Effector memory CD8-positive, alpha-beta T cell (primary cell): ENCODE data around the gene LRRN4CL.
A peak's percentile ranks its signal among the peaks of the same experiment; 100 is the strongest.
"Not testable (repeated sequence)": the region's sequence is repeated elsewhere in the genome, so short reads cannot be mapped to it uniquely, and the experiment has no call there.

Experiments
- ATAC-seq: fragments of 150-1000 bp; cut with Tn5 transposase; replicated peaks from 2 replicates; pipeline ENCODE4 v1.10.0; 2021; ENCODE audit warnings: mild to moderate bottlenecking, moderate library complexity
- DNase-seq, 3 experiments: peaks; one replicate each; pipeline ENCODE4 v3.0.0; 2021
- H3K27ac Mint-ChIP-seq, 2 donors: one replicate each; pipeline ENCODE4 v1.8.0; 2022; ENCODE audit warnings: mild to moderate bottlenecking in 2 of 2, mixed read lengths in 2 of 2, moderate library complexity in 2 of 2
- H3K27me3 Mint-ChIP-seq, 2 donors: one replicate each; pipeline ENCODE4 v1.8.0; 2022; ENCODE audit warnings: mixed read lengths in 2 of 2
- H3K36me3 Mint-ChIP-seq: one replicate; pipeline ENCODE4 v1.8.0; 2022; ENCODE audit warnings: mild to moderate bottlenecking, moderate library complexity, mixed read lengths; ENCODE audit not compliant: insufficient read depth
- H3K4me1 Mint-ChIP-seq, 2 donors: one replicate each; pipeline ENCODE4 v1.8.0; 2022; ENCODE audit warnings: low read depth in 2 of 2, mixed read lengths in 2 of 2
- H3K4me3 Mint-ChIP-seq, 2 donors: one replicate each; pipeline ENCODE4 v1.8.0; 2022; ENCODE audit warnings: mild to moderate bottlenecking in 2 of 2, mixed read lengths in 2 of 2, moderate library complexity in 2 of 2
- H3K9me3 Mint-ChIP-seq, 2 donors: one replicate each; pipeline ENCODE4 v1.8.0; 2022; ENCODE audit warnings: mixed read lengths in 2 of 2

Gene LRRN4CL

DNA sequence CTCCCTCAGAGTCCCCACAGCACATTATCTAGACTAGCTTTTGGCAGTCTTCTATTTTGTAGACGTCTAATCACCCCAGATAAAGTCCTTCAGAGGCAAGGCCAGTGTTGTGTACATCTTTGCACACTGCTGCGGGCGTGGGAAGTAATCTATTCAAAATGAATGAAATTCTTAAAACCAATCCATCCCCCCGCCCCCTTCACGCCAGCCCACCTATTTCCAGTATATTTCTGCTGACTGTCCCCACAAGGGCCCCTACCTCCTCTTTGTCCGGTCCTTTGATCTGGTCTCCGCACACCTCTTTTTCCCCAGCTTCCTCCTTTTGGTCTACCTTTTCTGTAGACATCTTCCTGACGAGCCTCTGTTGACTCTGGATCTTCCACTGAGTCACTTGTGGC is 17.5 kb upstream of the LRRN4CL start:
- peaks cover 29 to 35% of the 10 kb centered on the region in 2 donors for H3K4me1 Mint-ChIP-seq
- H3K27ac Mint-ChIP-seq = peak overlapping the region in 1 of 2 donors; percentile 32
- H3K9me3 Mint-ChIP-seq = no peaks in the 10 kb centered on the region

DNA sequence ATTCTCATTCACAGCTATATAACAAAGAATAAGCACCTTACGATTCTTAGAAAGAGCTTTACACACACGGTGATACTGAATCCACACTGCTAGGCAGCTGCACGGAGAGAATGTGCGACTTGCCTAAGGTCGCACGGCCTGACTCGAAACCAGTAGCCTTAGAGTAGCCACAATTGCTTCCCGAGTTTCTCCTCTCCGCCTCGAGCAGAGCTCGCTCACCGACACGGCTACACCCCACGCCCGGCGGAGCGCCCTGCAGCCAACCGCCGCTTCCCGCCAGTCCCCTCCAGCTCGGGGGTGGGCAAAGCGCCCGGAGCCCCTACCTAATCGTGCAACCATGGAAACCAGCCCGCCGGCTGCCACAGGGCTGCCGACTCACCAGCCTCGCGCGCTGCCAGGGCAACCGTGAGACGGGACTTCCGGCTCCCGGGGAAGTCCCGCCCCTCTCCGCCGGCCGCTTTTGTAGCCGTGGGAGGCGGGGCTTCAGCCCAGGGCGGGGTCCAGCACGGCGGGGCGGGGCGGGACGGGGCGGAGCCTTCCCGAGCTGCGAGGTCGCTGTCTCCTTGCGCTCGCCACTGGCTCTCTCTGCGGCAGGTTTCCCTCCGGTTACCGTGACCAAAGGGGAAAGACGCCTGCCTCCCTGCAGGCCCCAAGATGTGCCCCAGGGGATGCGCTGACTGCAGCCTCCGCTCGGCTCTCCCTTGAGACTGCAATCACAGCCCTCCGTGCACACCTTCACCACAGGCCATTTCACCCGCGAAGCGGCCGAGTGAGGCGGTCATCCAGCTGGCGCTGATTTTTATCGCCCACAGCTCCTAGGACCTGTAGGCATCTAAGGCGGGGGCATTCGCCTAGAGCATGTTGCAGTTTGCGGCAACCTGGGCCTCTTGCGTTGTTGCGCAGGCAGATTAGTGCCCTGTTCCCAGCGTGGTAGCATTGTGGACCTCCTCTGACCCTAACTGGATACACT is 16.8 kb upstream of the LRRN4CL start:
- peaks cover 29 to 35% of the 10 kb centered on the region in 2 donors for H3K4me1 Mint-ChIP-seq

More for the DNA sequence above, 17.5 kb upstream of the LRRN4CL start:
- Mint-ChIP-seq H3K4me3 (peak overlapping the region; percentile 88 to 89), H3K36me3 (peaks cover 51% of the 10 kb centered on the region), H3K27me3 (no peaks in the 10 kb centered on the region)
- ATAC-seq (no peak), DNase-seq (no peak)

DNA sequence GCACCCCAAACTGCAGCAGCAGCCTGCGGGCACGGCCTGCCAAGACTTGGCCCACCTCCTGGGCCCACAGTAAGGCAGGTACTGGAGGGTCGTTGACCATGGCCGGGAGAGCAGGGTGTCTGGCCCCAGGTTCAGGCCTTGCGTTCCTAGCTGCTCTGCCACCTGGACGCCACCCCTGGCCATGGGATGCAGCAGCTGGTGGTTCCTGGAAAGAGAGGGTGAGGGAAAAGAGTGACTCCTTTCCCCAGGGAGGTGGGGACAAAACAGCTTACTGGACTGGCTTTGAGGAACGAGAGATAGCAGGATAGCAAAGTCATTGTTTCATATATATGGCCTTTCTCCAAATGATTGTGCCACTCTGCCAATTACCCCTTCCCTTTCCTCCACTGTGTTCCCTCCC is 16.1 kb upstream of the LRRN4CL start:
- DNase-seq (no peak), ATAC-seq (no peak)
- Mint-ChIP-seq H3K4me1 (peaks cover 29 to 35% of the 10 kb centered on the region in 2 donors), H3K9me3 (no peaks in the 10 kb centered on the region), H3K4me3 (peak overlapping the region; percentile 88 to 89), H3K36me3 (peaks cover 40% of the 10 kb centered on the region), H3K27me3 (no peaks in the 10 kb centered on the region), H3K27ac (peak overlapping the region; percentile 90)

More for the DNA sequence above, 16.8 kb upstream of the LRRN4CL start:
- H3K4me3 Mint-ChIP-seq = peak overlapping the region; percentile 88 to 89
- peak; percentile 67 for ATAC-seq
- H3K9me3 Mint-ChIP-seq = no peaks in the 10 kb centered on the region
- H3K27ac Mint-ChIP-seq = peak overlapping the region; percentile 90
- peaks cover 48% of the 10 kb centered on the region for H3K36me3 Mint-ChIP-seq
- no peaks in the 10 kb centered on the region for H3K27me3 Mint-ChIP-seq
- peak; percentile 88 to 92 (median 90) for DNase-seq

DNA sequence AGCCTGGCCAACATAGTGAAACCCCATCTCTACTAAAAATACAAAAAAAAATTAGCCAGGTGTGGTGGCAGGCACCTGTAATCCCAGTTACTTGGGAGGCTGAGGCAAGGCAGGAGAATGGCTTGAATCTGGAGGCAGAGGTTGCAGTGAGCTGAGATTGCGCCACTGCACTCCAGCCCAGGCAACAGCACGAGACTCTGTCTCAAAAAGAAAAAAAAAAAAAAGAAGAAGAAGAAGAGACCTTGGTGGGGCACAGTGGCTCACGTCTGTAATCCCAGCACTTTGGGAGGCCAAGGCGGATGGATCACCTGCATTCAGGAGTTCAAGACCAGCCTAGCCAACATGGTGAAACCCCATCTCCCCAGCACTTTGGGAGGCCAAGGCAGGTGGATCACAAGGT is 14.6 kb upstream of the LRRN4CL start:
- H3K9me3 Mint-ChIP-seq = not testable (repeated sequence)
- Mint-ChIP-seq H3K4me1 (peaks cover 18 to 22% of the 10 kb centered on the region in 2 donors), H3K4me3 (peak overlapping the region in 1 of 2 donors; percentile 8)

DNA sequence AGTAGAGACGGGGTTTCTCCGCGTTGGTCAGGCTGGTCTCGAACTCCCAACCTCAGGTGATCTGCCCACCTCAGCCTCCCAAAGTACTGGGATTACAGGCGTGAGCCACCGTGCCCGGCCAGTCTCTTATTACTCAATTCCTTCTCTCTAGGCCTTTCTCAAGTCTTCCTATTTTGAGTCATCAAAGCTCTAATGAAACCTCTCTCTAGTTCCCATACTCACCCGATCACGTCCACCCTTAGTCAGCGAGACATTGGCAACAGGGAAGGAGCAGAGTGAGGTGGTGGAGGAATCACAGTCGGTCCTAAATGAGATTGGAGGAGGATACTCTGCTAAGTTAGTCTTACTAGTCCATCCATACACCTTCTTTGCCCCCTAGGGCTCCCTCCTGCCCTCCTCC is 12.9 kb upstream of the LRRN4CL start:
- H3K4me3 Mint-ChIP-seq = no peak overlapping the region
- no peak overlapping the region for H3K27ac Mint-ChIP-seq
- no peak for DNase-seq
- H3K9me3 Mint-ChIP-seq = no peaks in the 10 kb centered on the region
- H3K4me1 Mint-ChIP-seq = peaks cover 13 to 15% of the 10 kb centered on the region in 2 donors
- H3K27me3 Mint-ChIP-seq = no peaks in the 10 kb centered on the region
- ATAC-seq = no peak
- peaks cover 28% of the 10 kb centered on the region for H3K36me3 Mint-ChIP-seq

More for the DNA sequence above, 14.6 kb upstream of the LRRN4CL start:
- DNase-seq, ATAC-seq, H3K27me3 Mint-ChIP-seq, H3K27ac Mint-ChIP-seq: not testable (repeated sequence)
- peaks cover 25% of the 10 kb centered on the region for H3K36me3 Mint-ChIP-seq

DNA sequence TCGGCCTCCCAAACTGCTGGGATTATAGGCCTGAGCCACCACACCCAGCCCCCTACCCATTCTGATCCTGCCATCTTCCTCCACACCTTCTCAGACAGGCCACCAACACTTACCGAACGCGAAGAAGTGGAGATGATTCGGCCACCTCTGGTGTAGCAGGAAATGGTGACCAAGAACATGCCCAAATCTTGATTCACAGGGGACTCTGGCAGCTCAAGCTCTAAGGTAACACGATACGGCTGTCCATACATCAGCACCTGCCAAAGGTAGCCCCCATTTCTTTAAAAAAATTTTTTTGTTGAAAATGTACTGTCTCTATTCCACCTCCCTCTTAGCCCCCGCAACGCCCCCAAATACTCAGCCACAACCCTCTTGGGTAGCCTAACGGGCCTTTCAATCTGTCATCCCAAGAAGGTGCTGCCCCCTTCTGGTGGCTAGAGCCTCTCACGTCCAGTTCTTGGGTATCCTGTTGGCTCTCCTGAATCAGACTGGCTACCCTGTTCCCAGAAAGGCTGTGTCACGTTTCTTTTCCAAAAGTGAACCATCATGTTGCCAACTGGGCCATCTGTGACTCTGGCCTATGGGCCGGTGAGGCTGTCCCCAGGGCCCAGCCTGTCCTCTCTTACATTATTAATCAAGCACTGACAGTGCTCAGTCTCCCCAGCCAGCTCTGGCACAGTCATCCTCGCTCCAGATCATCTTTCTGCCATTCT is 5.3 kb upstream of the LRRN4CL start:
- H3K27me3 Mint-ChIP-seq = no peaks in the 10 kb centered on the region
- peaks cover 5 to 6% of the 10 kb centered on the region in 2 donors for H3K4me1 Mint-ChIP-seq
- no peaks in the 10 kb centered on the region for H3K9me3 Mint-ChIP-seq
- DNase-seq = peak; percentile 74 to 76 (median 74)
- H3K4me3 Mint-ChIP-seq = no peak overlapping the region
- H3K36me3 Mint-ChIP-seq = peaks cover 8% of the 10 kb centered on the region
- peak overlapping the region; percentile 18 to 22 for H3K27ac Mint-ChIP-seq
- peak; percentile 85 for ATAC-seq

DNA sequence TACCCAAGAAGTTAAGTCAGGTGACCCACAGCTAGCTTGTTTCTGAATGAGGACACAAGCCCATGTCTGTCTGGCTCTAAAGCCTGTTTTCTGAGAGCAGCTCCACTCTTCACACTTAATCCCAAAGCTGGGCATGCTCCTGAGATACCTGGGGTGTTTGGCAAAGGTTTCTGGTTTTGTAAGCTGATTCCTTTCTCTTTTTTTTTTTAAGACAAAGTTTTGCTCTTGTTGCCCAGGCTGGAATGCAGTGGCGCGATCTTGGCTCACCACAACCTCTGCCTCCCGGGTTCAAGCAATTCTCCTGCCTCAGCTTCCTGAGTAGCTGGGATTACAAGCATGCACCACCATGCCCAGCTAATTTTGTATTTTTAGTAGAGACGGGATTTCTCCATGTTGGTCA is 4.3 kb upstream of the LRRN4CL start:
- not testable (repeated sequence) for H3K9me3 Mint-ChIP-seq, DNase-seq, H3K4me3 Mint-ChIP-seq, ATAC-seq, H3K27ac Mint-ChIP-seq, H3K4me1 Mint-ChIP-seq, H3K27me3 Mint-ChIP-seq
- H3K36me3 Mint-ChIP-seq = peaks cover 11% of the 10 kb centered on the region

DNA sequence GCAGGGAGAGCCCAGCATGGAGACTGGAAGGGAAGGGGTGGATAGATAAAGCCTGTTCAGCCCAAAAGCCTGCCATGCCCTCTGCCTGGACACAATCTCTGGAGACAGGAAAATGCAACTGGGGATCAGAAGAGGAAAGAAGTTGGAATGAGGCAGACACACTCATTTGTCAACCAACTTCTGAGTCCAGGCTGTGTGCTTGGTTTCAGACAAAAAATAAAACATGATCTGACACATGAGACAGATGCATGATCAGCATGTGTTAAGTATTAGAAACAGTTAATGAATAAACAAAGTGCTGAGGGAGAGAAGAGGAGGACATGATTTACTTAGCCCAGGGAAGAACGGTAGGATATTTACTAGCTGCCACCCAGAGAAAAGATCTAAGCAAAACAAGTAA is 839 bp downstream of the LRRN4CL start:
- no peak overlapping the region for H3K27ac Mint-ChIP-seq
- no peaks in the 10 kb centered on the region for H3K4me1 Mint-ChIP-seq
- ATAC-seq (no peak), DNase-seq (no peak)
- no peaks in the 10 kb centered on the region for H3K9me3 Mint-ChIP-seq
- no peak overlapping the region for H3K4me3 Mint-ChIP-seq
- peaks cover 3% of the 10 kb centered on the region for H3K36me3 Mint-ChIP-seq
- H3K27me3 Mint-ChIP-seq = no peaks in the 10 kb centered on the region

DNA sequence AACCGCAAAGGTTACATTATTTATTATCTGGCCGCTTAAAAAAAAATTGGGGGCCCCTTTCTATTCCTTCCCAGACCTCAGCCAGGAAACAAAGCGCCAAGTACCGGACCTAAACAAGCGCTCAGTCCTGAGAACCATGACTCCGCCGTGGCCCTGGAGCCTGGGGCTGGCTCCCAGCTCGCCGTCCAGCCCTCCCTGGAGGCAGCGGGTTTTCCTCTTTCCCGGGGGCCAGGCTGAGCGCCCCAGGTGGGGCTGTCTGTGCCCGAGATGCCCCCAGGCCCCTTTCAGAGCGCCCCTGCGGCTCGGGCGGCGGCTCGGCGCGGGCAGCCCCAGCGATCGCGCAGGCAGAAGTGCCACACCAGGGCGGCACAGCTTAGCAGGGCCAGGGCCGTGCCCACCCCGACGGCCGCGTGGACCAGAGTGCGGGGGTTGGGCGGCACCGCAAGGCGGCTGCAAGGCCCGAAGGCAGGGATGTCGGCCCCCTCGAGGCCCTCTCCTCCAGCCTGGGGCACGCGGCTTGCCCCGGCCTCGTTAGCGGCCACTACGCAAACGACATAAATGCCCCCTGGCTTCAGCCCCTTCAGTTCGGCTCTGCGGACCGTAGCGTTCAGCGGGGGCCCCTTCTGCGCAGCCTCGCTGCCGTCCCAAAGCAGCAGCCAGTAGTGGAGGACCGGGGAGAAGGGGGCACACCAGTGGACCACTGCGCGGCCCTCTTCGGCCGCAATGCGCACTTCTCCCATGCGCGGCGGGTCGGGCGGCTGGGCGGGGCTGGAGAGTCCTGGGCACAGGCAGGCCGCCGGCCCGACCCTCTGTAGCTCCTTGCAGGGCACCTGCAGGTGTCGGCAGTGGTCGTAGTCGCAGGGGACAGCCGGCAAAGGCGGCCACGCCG is 1.6 kb downstream of the LRRN4CL start:
- Mint-ChIP-seq H3K27me3 (no peaks in the 10 kb centered on the region), H3K27ac (no peak overlapping the region), H3K9me3 (no peaks in the 10 kb centered on the region), H3K4me1 (no peaks in the 10 kb centered on the region), H3K4me3 (no peak overlapping the region), H3K36me3 (peaks cover 3% of the 10 kb centered on the region)
- no peak for ATAC-seq
- no peak for DNase-seq

DNA sequence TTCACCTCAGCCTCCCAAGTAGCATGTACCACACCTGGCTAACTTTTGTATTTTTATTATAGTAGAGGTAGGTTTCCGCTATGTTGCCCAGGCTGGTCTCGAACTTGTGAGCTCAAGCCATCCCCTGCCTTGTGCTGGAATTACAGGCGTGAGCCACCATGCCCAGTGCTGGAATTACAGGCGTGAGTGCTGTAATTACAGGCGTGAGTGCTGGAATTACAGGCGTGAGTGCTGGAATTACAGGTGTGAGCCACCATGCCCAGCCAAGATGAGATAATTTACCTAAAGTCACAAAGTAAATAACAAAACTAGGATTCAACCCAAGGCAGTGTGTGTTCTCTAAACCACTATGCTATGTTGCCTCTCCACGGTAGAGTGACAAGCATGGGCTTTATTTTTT is 6.8 kb downstream of the LRRN4CL start:
- Mint-ChIP-seq H3K4me1 (peaks cover 15 to 16% of the 10 kb centered on the region in 2 donors), H3K9me3 (no peaks in the 10 kb centered on the region), H3K27ac (no peak overlapping the region), H3K36me3 (peaks cover 15% of the 10 kb centered on the region), H3K4me3 (no peak overlapping the region), H3K27me3 (no peaks in the 10 kb centered on the region)
- no peak for DNase-seq
- no peak for ATAC-seq

DNA sequence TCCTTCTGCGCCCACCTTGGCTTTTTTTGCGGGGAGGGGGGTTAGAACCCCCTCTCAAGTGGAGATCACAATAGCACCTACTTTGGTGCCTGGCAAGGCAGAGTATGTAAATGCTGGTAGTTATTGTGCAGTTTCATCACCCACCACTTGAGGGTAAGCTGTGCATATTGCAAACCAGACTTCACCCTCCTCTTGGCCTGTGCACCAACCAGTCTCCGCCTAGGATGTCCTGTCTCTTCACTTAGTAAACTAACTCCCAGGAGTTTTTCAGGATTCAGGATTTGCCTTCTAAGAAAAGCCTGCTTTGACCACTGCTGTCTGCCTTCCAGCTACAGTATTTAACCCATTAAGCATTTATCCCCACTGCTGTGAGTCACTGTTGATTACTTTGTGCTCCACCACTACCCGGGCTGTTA is 8.5 kb downstream of the LRRN4CL start:
- H3K27me3 Mint-ChIP-seq = no peaks in the 10 kb centered on the region
- peak in 1 of 3 experiments; percentile 7 for DNase-seq
- no peaks in the 10 kb centered on the region for H3K9me3 Mint-ChIP-seq
- ATAC-seq = peak; percentile 39
- peaks cover 30% of the 10 kb centered on the region for H3K36me3 Mint-ChIP-seq
- H3K27ac Mint-ChIP-seq = peak overlapping the region in 1 of 2 donors; percentile 69
- H3K4me1 Mint-ChIP-seq = peaks cover 24 to 25% of the 10 kb centered on the region in 2 donors
- peak overlapping the region; percentile 38 to 87 for H3K4me3 Mint-ChIP-seq

DNA sequence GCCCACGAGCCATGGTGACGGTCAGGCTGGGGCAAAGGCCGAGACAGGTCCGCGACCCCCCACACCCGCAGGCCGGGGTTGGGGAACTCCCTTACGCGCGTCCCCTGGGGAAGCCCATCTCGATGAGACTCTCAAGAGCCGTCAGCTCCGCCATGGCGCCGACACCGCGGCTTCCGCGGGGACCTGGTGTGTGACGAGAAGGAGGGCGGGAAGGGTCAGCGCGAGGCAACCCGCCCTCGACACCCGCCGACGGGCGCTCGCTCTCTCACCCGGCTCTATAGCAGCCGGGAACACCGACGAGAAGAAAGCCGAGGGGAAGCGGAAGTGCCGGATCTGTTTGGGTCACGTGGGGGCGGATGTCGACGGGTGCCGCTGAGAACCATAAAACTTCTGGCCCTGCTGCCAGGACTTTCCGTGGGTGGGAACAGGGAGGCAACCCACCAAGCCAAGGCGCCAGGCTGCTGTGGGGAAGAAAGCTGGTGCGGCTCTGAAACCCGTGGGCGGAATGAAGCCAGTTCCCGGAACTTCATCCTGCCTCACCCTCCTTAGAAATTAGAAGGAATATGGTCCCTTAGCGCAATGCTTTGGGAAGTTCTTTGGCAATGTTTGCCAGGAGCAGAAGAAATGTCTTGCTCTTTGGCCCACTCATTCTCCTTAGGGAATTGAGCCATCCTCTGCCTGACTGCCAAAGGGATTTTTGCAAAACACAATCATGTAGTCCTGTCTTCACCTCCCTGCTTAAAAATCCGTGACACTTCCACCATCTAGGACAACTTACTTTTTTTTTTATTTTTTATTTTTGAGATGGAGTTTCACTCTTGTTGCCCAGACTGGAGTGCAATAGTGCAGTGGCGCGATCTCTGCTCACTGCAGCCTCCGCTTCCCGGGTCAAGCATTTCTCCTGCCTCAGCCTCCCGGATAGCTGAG is 10.3 kb downstream of the LRRN4CL start, which contains the start of gene UBXN1:
UBXN1 (minus strand) TSS at position 304 of the 927 bp plus-strand sequence; CDS start at position 154, 150 bp downstream.
- Mint-ChIP-seq H3K27me3 (no peaks in the 10 kb centered on the region), H3K4me1 (peaks cover 25 to 28% of the 10 kb centered on the region in 2 donors), H3K9me3 (no peaks in the 10 kb centered on the region), H3K4me3 (peak within 1 kb of the TSS; percentile 86 to 87), H3K36me3 (peaks cover 42% of the 10 kb centered on the region), H3K27ac (peak within 1 kb of the TSS; percentile 98 to 99)
- DNase-seq (peak; percentile 74 to 75 (median 75)), ATAC-seq (peak; percentile 83)
